Trophoblast cell (in vitro differentiated cells and primary cell): ENCODE measurements around the gene MAPK8IP2.

Experiments used
- DNase-seq, 2 donors: peaks; one replicate each; pipeline ENCODE4 v3.0.0-alpha.2; 2016
- H2AFZ ChIP-seq: 2 replicates; pipeline ENCODE4 v1.6.1; 2013; ENCODE audit warnings: low read length, moderate library complexity, mild to moderate bottlenecking; ENCODE audit not compliant: insufficient read depth, poor library complexity
- H2AK5ac ChIP-seq: 2 replicates; pipeline ENCODE4 v1.6.1; 2013; ENCODE audit warnings: mild to moderate bottlenecking, low read length
- H2BK120ac ChIP-seq: 2 replicates; pipeline ENCODE4 v1.6.1; 2013; ENCODE audit warnings: low read length, mild to moderate bottlenecking, moderate library complexity; ENCODE audit not compliant: insufficient read depth, poor library complexity
- H2BK12ac ChIP-seq: 2 replicates; pipeline ENCODE4 v1.6.1; 2013; ENCODE audit warnings: mild to moderate bottlenecking, low read length, moderate library complexity
- H2BK5ac ChIP-seq: 2 replicates; pipeline ENCODE4 v1.6.1; 2013; ENCODE audit warnings: low read length, low read depth, moderate library complexity, mild to moderate bottlenecking; ENCODE audit not compliant: poor library complexity
- H3K14ac ChIP-seq: 2 replicates; pipeline ENCODE4 v1.6.1; 2013; ENCODE audit warnings: mild to moderate bottlenecking, low read length
- H3K18ac ChIP-seq: 2 replicates; pipeline ENCODE4 v1.6.1; 2013; ENCODE audit warnings: mild to moderate bottlenecking, low read length
- H3K23ac ChIP-seq: 2 replicates; pipeline ENCODE4 v1.6.1; 2013; ENCODE audit warnings: low read length
- H3K27ac ChIP-seq: 2 replicates; pipeline ENCODE4 v1.5.1; 2013; ENCODE audit warnings: low read depth, mild to moderate bottlenecking, inconsistent platforms, low read length, moderate library complexity
- H3K27me3 ChIP-seq: 2 replicates; pipeline ENCODE4 v1.6.1; 2013; ENCODE audit warnings: inconsistent platforms, mild to moderate bottlenecking, low read length, moderate library complexity; ENCODE audit not compliant: insufficient read depth
- H3K36me3 ChIP-seq, 2 experiments: 1 replicate in 1 of 2; 2 replicates in 1 of 2; pipeline ENCODE4 v1.6.1; 2013; ENCODE audit warnings: low read length in 2 of 2, mild to moderate bottlenecking in 2 of 2, moderate library complexity in 1 of 2; ENCODE audit not compliant: insufficient read depth in 2 of 2, control insufficient read depth in 1 of 2
- H3K4ac ChIP-seq: 2 replicates; pipeline ENCODE4 v1.6.1; 2013; ENCODE audit warnings: low read depth, mild to moderate bottlenecking, low read length, moderate library complexity
- H3K4me1 ChIP-seq, 2 experiments: 1 replicate in 1 of 2; 2 replicates in 1 of 2; pipeline ENCODE4 v1.6.1; 2013; ENCODE audit warnings: low read length in 2 of 2, mild to moderate bottlenecking in 2 of 2, moderate library complexity in 1 of 2; ENCODE audit not compliant: insufficient read depth in 2 of 2, control insufficient read depth in 1 of 2
- H3K4me2 ChIP-seq: 2 replicates; pipeline ENCODE4 v1.6.1; 2013; ENCODE audit warnings: inconsistent platforms, mild to moderate bottlenecking, low read length, moderate library complexity
- H3K4me3 ChIP-seq: 2 replicates; pipeline ENCODE4 v1.5.1; 2013; ENCODE audit warnings: mild to moderate bottlenecking, low read depth, low read length, inconsistent platforms
- H3K79me1 ChIP-seq: one replicate; pipeline ENCODE4 v1.6.1; 2013; ENCODE audit warnings: low read length
- H3K79me2 ChIP-seq: 2 replicates; pipeline ENCODE4 v1.6.1; 2013; ENCODE audit warnings: low read length, mild to moderate bottlenecking; ENCODE audit not compliant: control insufficient read depth, insufficient read depth, poor library complexity
- H3K9ac ChIP-seq: 2 replicates; pipeline ENCODE4 v1.6.1; 2013; ENCODE audit warnings: mild to moderate bottlenecking, low read length
- H3K9me3 ChIP-seq: 2 replicates; pipeline ENCODE4 v1.6.1; 2013; ENCODE audit warnings: low read depth, mild to moderate bottlenecking, control low read depth, inconsistent platforms, low read length; ENCODE audit not compliant: insufficient read depth
- H4K12ac ChIP-seq: 2 replicates; pipeline ENCODE4 v1.6.1; 2013; ENCODE audit warnings: low read depth, mild to moderate bottlenecking, low read length, moderate library complexity
- H4K8ac ChIP-seq: 2 replicates; pipeline ENCODE4 v1.6.1; 2013; ENCODE audit warnings: low read depth, mild to moderate bottlenecking, low read length, moderate library complexity
- H4K91ac ChIP-seq: one replicate; pipeline ENCODE4 v1.6.1; 2013; ENCODE audit warnings: low read depth, mild to moderate bottlenecking, low read length, moderate library complexity
- WGBS: extraction: QIAGEN DNeasy Blood & Tissue Kit; methylation state at CpG from one replicate; pipeline ENCODE4 v1.1.7; 2013; ENCODE audit warnings: missing lambda C conversion rate; ENCODE audit not compliant: insufficient read length, insufficient coverage; ENCODE audit errors: extremely low coverage; 5-methylcytosine and 5-hydroxymethylcytosine counted together

MAPK8IP2 gene

GRCh38 chr22:50628543-50629134 lies 28.0 kb downstream of the MAPK8IP2 start:
- 100% methylated on average over 2 of the region's 16 CpGs for WGBS
- Histone ChIP-seq H3K79me2 (peaks cover 5% of the 10 kb centered on the region), H3K9me3 (peaks cover 3% of the 10 kb centered on the region), H3K14ac (peak overlapping the region; percentile 14), H4K8ac (peak overlapping the region; percentile 23), H3K4me2 (peak overlapping the region; percentile 57), H3K18ac (peak overlapping the region; percentile 26), H3K4me3 (peak overlapping the region; percentile 64), H2BK120ac (no peak overlapping the region), H2AFZ (peak overlapping the region; percentile 50), H2BK12ac (peak overlapping the region; percentile 20), H3K27ac (no peak overlapping the region), H3K23ac (peak overlapping the region; percentile 1), H4K91ac (no peak overlapping the region), H3K4ac (no peak overlapping the region), H3K9ac (no peak overlapping the region), H3K4me1 (peaks cover 12 to 13% of the 10 kb centered on the region in 2 experiments), H3K27me3 (no peaks in the 10 kb centered on the region), H2BK5ac (no peak overlapping the region), H2AK5ac (no peak overlapping the region), H3K79me1 (peaks cover 7% of the 10 kb centered on the region), H4K12ac (peak overlapping the region; percentile 10), H3K36me3 (peaks cover 9 to 13% of the 10 kb centered on the region in 2 experiments)
- no peak for DNase-seq

- Histone ChIP-seq H3K27me3 (no peaks in the 10 kb centered on the region), H3K18ac (no peak overlapping the region), H3K9me3 (peaks cover 3% of the 10 kb centered on the region), H2BK120ac (no peak overlapping the region), H4K8ac (no peak overlapping the region), H2BK5ac (no peak overlapping the region), H3K23ac (no peak overlapping the region), H3K4me1 (peaks cover 12 to 13% of the 10 kb centered on the region in 2 experiments), H3K4me3 (no peak overlapping the region), H3K79me1 (peaks cover 7% of the 10 kb centered on the region), H3K4me2 (no peak overlapping the region), H2BK12ac (no peak overlapping the region), H4K12ac (no peak overlapping the region), H2AFZ (no peak overlapping the region), H3K9ac (no peak overlapping the region), H3K14ac (no peak overlapping the region), H2AK5ac (no peak overlapping the region), H3K36me3 (peaks cover 5 to 9% of the 10 kb centered on the region in 2 experiments), H3K4ac (no peak overlapping the region), H3K27ac (no peak overlapping the region), H3K79me2 (peaks cover 5% of the 10 kb centered on the region), H4K91ac (no peak overlapping the region)
- no CpG with 5 or more reads among the region's 5 CpGs for WGBS
- DNase-seq, result no peak
Measured at GRCh38 chr22:50630376-50630775, 29.8 kb downstream of the MAPK8IP2 start.

- Histone ChIP-seq H4K8ac (no peak overlapping the region), H3K9me3 (peaks cover 5% of the 10 kb centered on the region), H3K9ac (no peak overlapping the region), H2BK120ac (no peak overlapping the region), H3K36me3 (no peaks in the 10 kb centered on the region), H3K4me3 (no peak overlapping the region), H2AFZ (no peak overlapping the region), H4K12ac (no peak overlapping the region), H2AK5ac (no peak overlapping the region), H3K27me3 (no peaks in the 10 kb centered on the region), H3K79me1 (peaks cover 2% of the 10 kb centered on the region), H3K4me2 (no peak overlapping the region), H3K14ac (no peak overlapping the region), H3K23ac (no peak overlapping the region), H4K91ac (no peak overlapping the region), H3K79me2 (no peaks in the 10 kb centered on the region), H2BK5ac (no peak overlapping the region), H3K4me1 (peaks cover 6 to 7% of the 10 kb centered on the region in 2 experiments), H3K4ac (no peak overlapping the region), H2BK12ac (no peak overlapping the region), H3K27ac (no peak overlapping the region), H3K18ac (no peak overlapping the region)
- WGBS, result no CpG with 5 or more reads among the region's 5 CpGs
- no peak for DNase-seq
Measured at GRCh38 chr22:50633086-50633485, 32.5 kb downstream of the MAPK8IP2 start.

GRCh38 chr22:50633771-50634170 lies 33.2 kb downstream of the MAPK8IP2 start:
- H3K27me3 ChIP-seq, result no peaks in the 10 kb centered on the region
- H3K18ac ChIP-seq, result no peak overlapping the region
- H3K79me2 ChIP-seq, result no peaks in the 10 kb centered on the region
- H4K12ac ChIP-seq, result no peak overlapping the region
- DNase-seq, result no peak
- H4K8ac ChIP-seq, result no peak overlapping the region
- no peak overlapping the region for H3K9ac ChIP-seq
- H3K79me1 ChIP-seq, result no peaks in the 10 kb centered on the region
- H4K91ac ChIP-seq, result no peak overlapping the region
- no peak overlapping the region for H3K4me3 ChIP-seq
- H2BK12ac ChIP-seq, result no peak overlapping the region
- H3K4me1 ChIP-seq, result peaks cover 2% of the 10 kb centered on the region in 2 experiments
- WGBS, result no CpG with 5 or more reads among the region's 11 CpGs
- peaks cover 2% of the 10 kb centered on the region for H3K9me3 ChIP-seq
- no peak overlapping the region for H3K14ac ChIP-seq
- H3K27ac ChIP-seq, result no peak overlapping the region
- no peak overlapping the region for H2BK5ac ChIP-seq
- H2BK120ac ChIP-seq, result no peak overlapping the region
- H2AK5ac ChIP-seq, result no peak overlapping the region
- H2AFZ ChIP-seq, result no peak overlapping the region
- H3K23ac ChIP-seq, result no peak overlapping the region
- H3K4ac ChIP-seq, result no peak overlapping the region
- no peak overlapping the region for H3K4me2 ChIP-seq
- no peaks in the 10 kb centered on the region for H3K36me3 ChIP-seq
